HCT116 (cell line): Measurements from ENCODE around the gene HIC1. TPM values are rescaled to one million over a fixed set of nuclear protein-coding genes. Genes with fewer than 3 reads are reported as not detected.

Experiments
- ATAC-seq: fragments of 200-7000 bp; cut with Tn5 transposase; 2 replicates; pipeline ENCODE4 v1.9.1; 2020; ENCODE audit warnings: mild to moderate bottlenecking, moderate library complexity
- BruUV-seq: library from RNA; stranded (reverse); fragments of 400-500 nt; replicated peaks from 2 replicates; lab custom pipeline; 2021; lab: Mats Ljungman, UMichigan
- CTCF ChIA-PET: fragments of 300-600 bp; sonication (Branson Sonifier 250); formaldehyde crosslinking; loops from one replicate; lab custom pipeline; 2021; ENCODE audit warnings: antibody characterized with exemption; lab: Charles Lee
- POLR2A ChIA-PET: fragments of 300-600, 350-600 bp; sonication (Branson Sonifier 250); formaldehyde crosslinking; loops from one replicate; lab custom pipeline; 2021; ENCODE audit warnings: antibody characterized with exemption; lab: Charles Lee
- RAD21 ChIA-PET, 2 experiments: fragments of 300-600 bp; sonication (Branson Sonifier 250); formaldehyde crosslinking; loops; one replicate each; lab custom pipeline; 2023; ENCODE audit warnings: low total read pairs in 2 of 2; ENCODE audit not compliant: uncharacterized antibody in 2 of 2, unreplicated experiment in 2 of 2, low non-redundant PET in 1 of 2; lab: Charles Lee
- DNase-seq: peaks from one replicate; pipeline ENCODE4 v3.0.0-alpha.2; 2010; ENCODE audit warnings: low read depth, low spot score
- H2AFZ ChIP-seq: fragments of 200-600 bp; shearing (Covaris generic), sonication (generic); 2 replicates; pipeline ENCODE4 v1.6.1; 2017; ENCODE audit warnings: low read depth, mixed run types, mixed read lengths, antibody characterized with exemption, low read length; ENCODE audit not compliant: poor library complexity, severe bottlenecking
- H3K27ac ChIP-seq: 2 replicates; pipeline ENCODE4 v1.5.1; 2012; ENCODE audit warnings: low read depth, low read length
- H3K27me3 ChIP-seq: fragments of 200-600 bp; sonication (generic); 2 replicates; pipeline ENCODE4 v1.6.1; 2016; ENCODE audit warnings: mixed run types, low read length, mixed read lengths; ENCODE audit not compliant: insufficient read depth
- H3K36me3 ChIP-seq, 2 experiments: fragments of 200-500 bp in 1 of 2; fragments of 200-600 bp in 1 of 2; sonication (Bioruptor generic) in 1 of 2; sonication (generic) in 1 of 2; 2 replicates each; pipeline versions ENCODE4 v1.5.1 to v1.6.1; 2014 to 2016; ENCODE audit warnings: low read length in 2 of 2, inconsistent platforms in 1 of 2, mixed read lengths in 1 of 2, mixed run types in 1 of 2; ENCODE audit not compliant: insufficient read depth in 2 of 2, control insufficient read depth in 1 of 2
- H3K4me1 ChIP-seq, 2 experiments: fragments of 200-600 bp in 1 of 2; sonication (generic) in 1 of 2; 2 replicates each; pipeline versions ENCODE4 v1.5.1 to v1.6.1; 2012 to 2017; ENCODE audit warnings: low read length in 2 of 2, inconsistent platforms in 1 of 2, mild to moderate bottlenecking in 1 of 2, mixed read lengths in 1 of 2, mixed run types in 1 of 2, moderate library complexity in 1 of 2; ENCODE audit not compliant: insufficient read depth in 2 of 2, control insufficient read depth in 1 of 2
- H3K4me2 ChIP-seq: fragments of 200-600 bp; sonication (generic); 2 replicates; pipeline ENCODE4 v1.6.1; 2017; ENCODE audit warnings: mixed run types, low read length, mixed read lengths
- H3K4me3 ChIP-seq, 2 experiments: fragments of 200-600 bp in 1 of 2; sonication (generic) in 1 of 2; replicated peaks in 1 of 2; 2 replicates each; pipeline ENCODE4 v1.5.1; 2011 to 2016; ENCODE audit warnings: low read length in 2 of 2, control low read depth in 1 of 2, low read depth in 1 of 2, mild to moderate bottlenecking in 1 of 2, mixed read lengths in 1 of 2, mixed run types in 1 of 2
- H3K79me2 ChIP-seq: fragments of 200-600 bp; sonication (generic); 2 replicates; pipeline ENCODE4 v1.6.1; 2017; ENCODE audit warnings: mild to moderate bottlenecking, mixed run types, low read length, moderate library complexity, mixed read lengths; ENCODE audit not compliant: insufficient read depth
- H3K9ac ChIP-seq: fragments of 200-600 bp; sonication (generic); 2 replicates; pipeline ENCODE4 v1.6.1; 2016; ENCODE audit warnings: low read length, mixed read lengths
- H3K9me2 ChIP-seq: fragments of 200-600 bp; sonication (generic), shearing (Covaris generic); 2 replicates; pipeline ENCODE4 v1.6.1; 2017; ENCODE audit warnings: mixed run types, mild to moderate bottlenecking, moderate library complexity; ENCODE audit not compliant: insufficient read depth
- H3K9me3 ChIP-seq, 2 experiments: fragments of 200-500 bp in 1 of 2; fragments of 200-600 bp in 1 of 2; sonication (Bioruptor generic) in 1 of 2; sonication (generic) in 1 of 2; 2 replicates each; pipeline ENCODE4 v1.6.1; 2014 to 2017; ENCODE audit warnings: low read length in 2 of 2, mixed read lengths in 2 of 2, inconsistent platforms in 1 of 2, low read depth in 1 of 2, mild to moderate bottlenecking in 1 of 2, mixed run types in 1 of 2, moderate library complexity in 1 of 2; ENCODE audit not compliant: control insufficient read depth in 1 of 2, insufficient read depth in 1 of 2
- H4K20me1 ChIP-seq: fragments of 200-600 bp; sonication (generic), shearing (Covaris generic); 2 replicates; pipeline ENCODE4 v1.6.1; 2017; ENCODE audit warnings: mixed run types, mild to moderate bottlenecking, moderate library complexity; ENCODE audit not compliant: insufficient read depth
- ATF3 ChIP-seq: IDR thresholded peaks from 2 replicates; pipeline ENCODE4 v1.6.1; 2012
- CBX3 ChIP-seq: IDR thresholded peaks from 2 replicates; pipeline ENCODE4 v1.6.1; 2012; ENCODE audit warnings: low read depth
- CEBPB ChIP-seq: IDR thresholded peaks from 2 replicates; pipeline ENCODE4 v1.6.1; 2012; ENCODE audit warnings: low read depth
- CTCF ChIP-seq, 3 experiments: fragments of 200-600 bp in 1 of 3; sonication (generic) in 1 of 3; IDR thresholded peaks in 2 of 3; conservative IDR thresholded peaks in 1 of 3; 2 replicates each; pipeline ENCODE4 v1.5.1; 2012 to 2017; ENCODE audit warnings: low read depth in 2 of 3, low read length in 2 of 3, antibody characterized with exemption in 1 of 3, borderline replicate concordance in 1 of 3, control low read depth in 1 of 3, mild to moderate bottlenecking in 1 of 3, mixed read lengths in 1 of 3, mixed run types in 1 of 3, moderate library complexity in 1 of 3; ENCODE audit not compliant: insufficient read depth in 1 of 3
- ELF1 ChIP-seq: IDR thresholded peaks from 2 replicates; pipeline ENCODE4 v1.6.1; 2012; ENCODE audit warnings: low read depth, borderline replicate concordance
- EZH2 ChIP-seq: fragments of 200-600 bp; sonication (generic); IDR thresholded peaks from 2 replicates; pipeline ENCODE4 v1.6.1; 2017; ENCODE audit warnings: antibody characterized with exemption, mixed run types
- FOSL1 ChIP-seq: IDR thresholded peaks from 2 replicates; pipeline ENCODE4 v1.6.1; 2012; ENCODE audit warnings: low read depth
- MAX ChIP-seq: IDR thresholded peaks from 2 replicates; pipeline ENCODE4 v1.6.1; 2012
- POLR2A ChIP-seq: IDR thresholded peaks from 2 replicates; pipeline ENCODE4 v1.7.0; 2011; ENCODE audit warnings: borderline replicate concordance; ENCODE audit not compliant: insufficient read depth, insufficient read length; ENCODE audit errors: extremely low read depth
- POLR2AphosphoS5 ChIP-seq: IDR thresholded peaks from 2 replicates; pipeline ENCODE4 v1.6.1; 2011; ENCODE audit warnings: mild to moderate bottlenecking, low read depth, low read length, moderate library complexity
- REST ChIP-seq: IDR thresholded peaks from 2 replicates; pipeline ENCODE4 v1.6.1; 2012; ENCODE audit warnings: low read depth
- SIN3A ChIP-seq: IDR thresholded peaks from 2 replicates; pipeline ENCODE4 v1.6.1; 2012; ENCODE audit warnings: low read depth
- SP1 ChIP-seq: IDR thresholded peaks from 2 replicates; pipeline ENCODE4 v1.6.1; 2012; ENCODE audit warnings: low read depth
- SRF ChIP-seq: IDR thresholded peaks from 2 replicates; pipeline ENCODE4 v1.6.1; 2012; ENCODE audit warnings: low read depth
- YY1 ChIP-seq: IDR thresholded peaks from 2 replicates; pipeline ENCODE4 v1.6.1; 2011; ENCODE audit warnings: low read length, low read depth, moderate library complexity, mild to moderate bottlenecking; ENCODE audit not compliant: insufficient replicate concordance; ENCODE audit errors: extremely low read depth
- ZNF274 ChIP-seq: fragments of 200-500 bp; sonication (Bioruptor generic); IDR thresholded peaks from 2 replicates; pipeline ENCODE4 v1.6.1; 2014; ENCODE audit warnings: mild to moderate bottlenecking, low read depth, low read length, inconsistent platforms
- intact Hi-C: fragments of 100-400 bp; cut with micrococcal nuclease; formaldehyde crosslinking; loops from 2 replicates; pipeline ENCODE4 v1.10.0; 2022
- total RNA-seq: library from RNA; stranded (reverse); gene quantifications from one replicate; pipeline ENCODE4 v1.2.1, GENCODE V29; 2021; ENCODE audit not compliant: unreplicated experiment

The HIC1 gene
- total RNA-seq, 1 experiment from 2014 or later, result 0.64 TPM

GRCh38 chr17:2107050-2107449 is 52.1 kb downstream of the HIC1 start:
- ChIA-PET POLR2A (no interaction called here), RAD21 (no interaction called here), CTCF (no interaction called here)
- peaks cover 8 to 16% of the 10 kb centered on the region in 2 experiments for H3K4me1 ChIP-seq
- no peak overlapping the region for H2AFZ ChIP-seq
- no peaks in the 10 kb centered on the region for H3K9me3 ChIP-seq
- ATAC-seq (no peak), DNase-seq (no peak)
- no peak overlapping the region for H3K4me2 ChIP-seq
- H3K79me2 ChIP-seq, result no peaks in the 10 kb centered on the region
- H3K9me2 ChIP-seq, result no peaks in the 10 kb centered on the region
- TF ChIP-seq POLR2A (no peak), FOSL1 (no peak), ZNF274 (no peak), CEBPB (no peak), CBX3 (no peak), REST (no peak), YY1 (no peak), CTCF (IDR thresholded peaks at IDR 0.05 in 2 of 3, conservative IDR thresholded peaks at IDR 0.05 in 1 of 3; ENCODE audit: borderline replicate concordance in 1 of 3, insufficient read depth in 1 of 3, low read depth in 2 of 3, low read length in 2 of 3) (no peak), SRF (no peak), POLR2AphosphoS5 (no peak), SP1 (no peak), ATF3 (no peak), ELF1 (no peak), SIN3A (no peak), EZH2 (no peak), MAX (no peak)
- H3K27me3 ChIP-seq, result no peaks in the 10 kb centered on the region
- BruUV-seq, result no TSS peak
- H3K27ac ChIP-seq, result no peak overlapping the region
- H3K9ac ChIP-seq, result no peak overlapping the region
- intact Hi-C loops, result no loop called here
- H3K36me3 ChIP-seq, result no peaks in the 10 kb centered on the region
- H3K4me3 ChIP-seq, result no peak overlapping the region
- H4K20me1 ChIP-seq, result no peaks in the 10 kb centered on the region; the same call in 1 of the 2 replicates
